Measurements from ENCODE around the gene HIP1. TPM values are rescaled to one million over a fixed set of nuclear protein-coding genes. Genes with fewer than 3 reads are reported as not detected.
"Not testable (repeated sequence)": the region's sequence is repeated elsewhere in the genome, so short reads cannot be mapped to it uniquely, and the experiment has no call there.

HIP1 gene
- total RNA-seq, 1 donor from 2014 or later: 60.2 TPM

DNA sequence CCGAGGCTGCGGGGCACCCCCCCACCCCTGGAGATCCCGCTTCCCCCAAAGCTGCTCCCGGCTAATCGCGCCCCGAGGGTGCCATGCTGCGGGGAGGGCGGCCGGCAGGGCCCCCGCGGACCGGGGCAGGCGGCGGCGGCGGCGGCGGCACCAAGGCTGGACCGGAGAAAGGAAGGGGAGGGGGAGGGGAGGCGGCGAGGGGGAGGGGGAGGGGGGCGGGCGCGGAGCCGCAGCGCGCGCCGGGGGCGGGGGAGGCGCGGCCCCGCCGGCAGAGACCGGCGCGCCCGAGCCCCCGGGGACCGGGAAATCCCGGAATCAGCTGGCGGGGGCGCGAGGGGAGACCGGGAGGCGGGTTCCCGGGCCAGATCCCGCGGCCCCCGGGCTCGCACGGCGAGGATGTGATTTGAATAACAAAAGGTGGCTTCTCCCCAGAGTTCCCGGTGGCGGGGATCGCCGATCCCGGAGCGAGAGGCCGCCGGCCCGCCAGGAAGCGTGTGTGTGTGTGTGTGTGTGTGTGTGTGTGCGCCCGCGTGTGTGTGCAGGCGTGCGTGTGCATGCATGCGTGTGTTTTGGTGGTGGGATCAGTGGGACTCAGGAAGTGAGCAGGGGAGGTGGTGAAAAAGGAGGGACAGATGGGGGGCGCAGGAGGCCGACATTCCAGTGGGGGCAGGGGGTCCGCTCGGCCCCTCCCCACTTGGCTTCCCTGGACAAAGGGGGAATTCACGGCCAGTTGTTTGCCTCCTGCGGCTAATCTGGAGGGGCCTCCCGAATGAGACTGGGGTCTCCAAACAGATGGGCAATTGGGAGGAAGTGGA is 99.5 kb downstream of the HIP1 start:
- peak; percentile 60 for DNase-seq

DNA sequence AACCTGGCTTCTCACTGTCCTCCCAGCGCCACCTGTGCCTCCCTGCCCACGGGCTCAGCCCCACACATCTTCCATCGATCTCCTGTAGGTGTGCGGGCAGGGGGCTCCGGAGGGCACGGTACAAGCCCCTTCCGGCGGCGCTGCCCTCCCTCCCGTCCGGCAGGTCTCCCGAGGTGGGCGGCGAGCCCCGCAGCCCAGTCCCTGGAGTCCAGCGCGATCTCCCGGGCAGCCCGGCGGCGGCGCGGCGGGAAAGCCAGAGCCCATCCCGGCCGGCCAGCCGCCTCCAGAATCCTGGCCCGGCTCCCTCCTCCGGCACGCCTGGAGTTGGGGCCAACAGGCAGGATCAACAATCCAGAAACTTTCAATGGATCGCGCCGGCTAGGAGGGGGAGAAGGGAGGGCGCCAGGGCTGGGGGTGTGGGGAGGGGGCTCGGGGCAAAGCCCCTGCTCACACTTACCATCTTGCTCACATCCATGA is 100.1 kb downstream of the HIP1 start:
- peak; percentile 63 for DNase-seq

DNA sequence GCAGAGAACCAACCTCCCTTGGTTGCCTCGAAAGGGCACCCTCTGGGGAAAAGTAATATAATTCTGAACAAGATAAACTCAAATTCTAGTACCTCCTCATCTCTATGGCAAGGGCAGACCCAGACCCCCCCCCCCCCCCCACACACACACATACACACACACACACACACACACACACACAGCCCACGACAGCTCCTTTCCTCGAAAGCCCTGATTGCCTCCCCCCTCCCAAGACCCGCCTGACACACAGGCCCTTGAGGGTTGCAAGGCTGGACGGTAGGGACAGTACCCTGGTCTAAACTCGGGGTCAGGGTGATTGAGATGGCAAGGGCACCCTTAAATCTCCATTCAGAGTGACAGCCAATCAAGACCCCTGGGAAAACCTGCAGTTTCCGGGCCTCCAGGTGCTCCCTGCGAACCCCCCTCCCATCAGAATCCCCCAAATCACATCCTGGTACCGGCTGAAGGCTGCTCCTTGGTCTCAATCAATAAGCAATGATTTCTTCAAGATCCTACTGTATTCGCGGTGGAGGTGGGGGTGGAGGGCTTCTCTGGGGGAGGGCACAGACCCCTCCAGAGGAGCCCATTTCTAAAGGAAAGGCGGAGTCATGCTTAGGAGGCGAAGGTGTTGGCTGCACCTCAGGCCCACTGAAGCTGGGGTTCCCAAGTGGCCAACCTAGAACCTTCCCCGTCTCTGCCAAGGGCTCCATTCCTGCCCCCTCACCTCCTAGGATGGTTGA is 100.7 kb downstream of the HIP1 start:
- DNase-seq: no peak

DNA sequence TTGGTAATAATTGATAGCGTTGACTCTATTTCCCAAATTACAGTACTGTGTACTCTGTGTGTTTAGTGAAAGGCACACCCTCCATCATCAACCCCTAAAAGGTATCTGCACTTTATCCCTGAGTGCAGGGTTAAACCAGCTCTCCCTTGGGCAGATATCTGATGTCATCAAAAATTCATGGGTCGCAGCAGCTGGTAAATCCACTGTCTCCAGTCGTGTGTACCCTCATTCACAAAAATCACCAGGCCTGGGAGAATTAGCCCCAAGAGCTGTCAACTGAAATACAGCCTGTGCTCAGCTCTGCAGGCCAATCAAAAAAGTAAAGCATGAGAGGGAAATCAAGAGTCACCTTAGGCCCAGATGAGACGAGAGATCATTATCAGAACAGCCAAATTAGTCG is 103.7 kb downstream of the HIP1 start:
- DNase-seq: no peak

DNA sequence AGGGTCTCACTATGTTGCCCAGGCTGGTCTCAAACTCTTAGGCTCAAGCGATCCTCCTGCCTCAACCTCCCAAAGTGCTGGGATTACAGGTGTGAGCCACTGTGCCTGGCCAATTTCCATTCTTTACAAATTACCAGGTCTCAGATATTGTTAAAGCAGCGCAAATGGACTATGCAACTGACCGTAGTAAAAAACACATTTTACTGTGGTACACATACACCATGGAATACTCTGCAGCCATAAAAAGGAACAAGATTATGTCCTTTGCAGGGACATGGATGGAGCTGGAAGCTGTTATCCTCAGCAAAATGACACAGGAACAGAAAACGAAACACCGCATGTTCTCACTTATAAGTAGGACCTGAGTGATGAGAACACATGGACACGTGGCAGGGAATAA is 106.2 kb downstream of the HIP1 start:
- DNase-seq: not testable (repeated sequence)

DNA sequence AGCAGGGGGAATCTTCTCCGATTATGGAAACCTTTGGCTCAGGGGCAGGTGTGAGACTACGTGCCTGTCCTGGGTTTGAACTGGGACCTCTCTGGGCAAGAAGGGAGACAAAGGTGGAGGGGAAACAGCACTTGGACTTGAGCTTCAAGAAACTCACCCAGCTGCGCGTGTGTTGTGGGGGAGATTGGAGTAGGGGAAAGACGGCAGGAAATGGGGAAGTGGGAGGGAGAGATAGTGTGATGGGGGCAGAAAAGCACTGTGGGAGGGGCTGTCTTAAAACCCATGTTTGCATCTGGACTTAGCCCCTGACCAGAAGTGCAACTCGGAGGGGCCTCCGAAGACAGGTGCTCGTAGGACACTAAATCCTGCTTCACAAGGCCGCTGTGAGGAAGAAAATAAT is 107.0 kb downstream of the HIP1 start:
- DNase-seq: no peak

DNA sequence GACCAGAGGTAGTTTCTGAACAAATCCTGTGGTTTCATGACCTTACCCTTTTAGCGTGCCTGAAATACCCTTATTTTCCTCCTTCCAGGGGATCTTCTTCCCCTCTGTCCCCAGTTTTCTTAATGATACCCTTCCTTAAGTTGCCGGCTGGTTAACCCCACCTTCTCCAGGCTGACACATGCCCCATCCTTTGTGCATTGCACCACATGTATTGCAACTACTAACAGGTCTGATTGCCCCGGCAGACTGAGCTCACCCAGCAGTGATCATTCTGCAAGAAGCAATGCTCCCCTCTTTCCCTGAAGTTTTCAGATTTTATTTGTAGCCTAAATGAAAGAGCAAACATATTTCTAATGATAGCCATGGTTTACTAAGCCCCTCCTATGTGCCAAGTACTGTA is 108.2 kb downstream of the HIP1 start:
- DNase-seq: no peak

DNA sequence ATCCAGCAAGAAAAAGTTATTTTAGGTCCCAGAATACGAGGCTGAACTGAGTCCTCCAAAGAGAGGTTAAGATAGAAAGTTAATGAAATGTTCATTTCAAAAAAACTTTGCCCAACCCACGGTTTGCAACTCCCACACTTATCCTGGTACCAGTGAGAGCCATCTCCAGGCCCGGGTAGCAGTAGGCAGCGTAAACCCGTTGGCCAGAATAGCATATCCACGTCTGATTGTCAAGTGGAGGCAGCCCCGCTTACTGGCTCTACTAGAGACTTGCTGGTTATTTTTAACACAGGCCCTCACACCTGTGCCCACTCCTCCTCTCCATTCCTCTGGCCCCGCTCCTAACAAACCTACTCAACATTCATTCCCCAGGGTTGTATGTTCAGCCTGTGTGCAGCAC is 109.7 kb downstream of the HIP1 start:
- DNase-seq: no peak

DNA sequence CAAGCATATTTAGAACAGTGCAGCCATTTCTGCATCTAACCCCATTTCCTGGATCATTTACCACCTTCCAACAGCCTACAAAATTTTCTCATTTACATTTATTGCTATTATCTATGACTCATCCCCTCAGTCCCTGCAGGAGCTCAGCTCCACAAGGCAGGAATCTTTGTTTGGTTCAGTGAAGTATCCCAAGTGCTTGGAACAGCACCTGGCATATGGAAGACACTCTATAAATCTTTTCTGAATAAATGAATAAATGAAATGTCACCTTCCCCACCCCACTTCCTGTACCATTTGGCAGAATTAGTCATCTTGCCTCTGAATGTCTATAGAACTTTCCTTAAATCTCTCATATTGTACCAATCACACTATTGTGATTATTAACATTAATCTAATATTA is 110.7 kb downstream of the HIP1 start:
- no peak for DNase-seq

DNA sequence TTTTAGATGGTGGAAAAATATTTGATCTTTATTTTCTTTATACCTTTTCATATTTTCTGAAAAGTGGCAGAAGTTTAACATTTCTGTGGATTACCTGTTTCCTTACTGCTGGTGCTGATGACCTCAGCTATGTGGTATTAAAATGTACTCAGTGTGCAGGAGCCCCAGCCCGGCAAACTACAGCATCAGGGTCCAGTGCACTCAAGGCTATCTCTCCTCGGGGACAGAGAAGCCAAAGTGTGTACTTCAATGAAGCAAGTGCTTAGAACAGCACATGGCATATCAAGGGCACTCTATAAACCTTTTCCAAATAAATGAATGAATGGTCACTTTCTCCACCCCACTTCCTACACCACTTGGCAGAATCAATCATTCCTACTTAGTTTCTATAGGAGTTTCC is 111.8 kb downstream of the HIP1 start:
- no peak for DNase-seq

DNA sequence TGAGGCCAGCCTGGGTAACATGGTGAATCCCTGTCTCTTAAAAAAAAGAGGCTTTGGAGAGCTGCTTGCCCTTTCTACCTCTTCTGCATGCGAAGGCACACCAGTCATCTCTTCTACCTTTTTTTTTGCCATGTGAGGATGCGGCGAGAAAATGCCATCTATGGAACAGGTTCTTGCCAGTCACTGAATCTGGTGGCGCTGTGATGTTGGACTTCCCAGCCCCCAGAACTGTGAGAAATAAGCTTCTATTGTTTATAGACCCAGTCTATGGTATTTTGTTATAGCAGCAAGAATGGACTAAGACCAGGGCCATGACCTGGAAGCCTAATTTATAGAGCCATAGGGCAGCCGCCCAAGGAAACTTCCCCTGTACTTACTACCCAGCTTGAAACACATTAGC is 112.9 kb downstream of the HIP1 start:
- DNase-seq: no peak

DNA sequence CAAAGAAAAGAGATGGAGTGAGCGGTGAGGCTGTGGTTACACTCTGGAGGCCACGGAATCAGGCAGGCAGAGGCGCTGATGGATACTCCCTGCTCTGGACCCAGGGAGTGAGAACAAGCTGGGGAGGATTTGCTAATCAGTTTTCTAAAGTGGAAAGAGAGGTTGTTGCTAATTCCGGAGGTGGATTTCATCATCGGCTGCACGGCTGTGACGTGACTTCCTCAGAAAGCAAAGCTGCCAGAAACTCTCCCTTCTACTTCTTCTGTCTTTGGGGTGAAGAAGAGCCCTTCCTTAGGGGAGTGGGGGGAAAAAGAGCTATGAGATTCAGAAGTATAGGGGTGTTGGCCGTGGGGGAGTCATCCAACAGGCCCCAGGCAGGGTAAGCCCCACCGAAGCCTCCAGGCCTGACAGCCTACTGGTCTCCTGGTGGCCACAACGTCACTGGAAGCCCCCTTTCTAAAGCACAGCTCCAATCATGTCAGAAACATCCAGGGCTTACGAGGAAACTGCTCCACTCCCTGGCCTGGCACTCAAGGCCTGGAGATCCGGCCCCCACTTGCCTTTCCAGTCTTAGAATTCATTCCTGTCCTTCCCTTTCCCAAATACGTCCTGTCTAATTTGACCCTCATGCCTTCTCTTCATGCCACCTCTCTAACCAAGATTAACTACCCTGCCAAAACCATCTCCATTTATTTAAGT is 114.5 kb downstream of the HIP1 start:
- peak; percentile 32 for DNase-seq

DNA sequence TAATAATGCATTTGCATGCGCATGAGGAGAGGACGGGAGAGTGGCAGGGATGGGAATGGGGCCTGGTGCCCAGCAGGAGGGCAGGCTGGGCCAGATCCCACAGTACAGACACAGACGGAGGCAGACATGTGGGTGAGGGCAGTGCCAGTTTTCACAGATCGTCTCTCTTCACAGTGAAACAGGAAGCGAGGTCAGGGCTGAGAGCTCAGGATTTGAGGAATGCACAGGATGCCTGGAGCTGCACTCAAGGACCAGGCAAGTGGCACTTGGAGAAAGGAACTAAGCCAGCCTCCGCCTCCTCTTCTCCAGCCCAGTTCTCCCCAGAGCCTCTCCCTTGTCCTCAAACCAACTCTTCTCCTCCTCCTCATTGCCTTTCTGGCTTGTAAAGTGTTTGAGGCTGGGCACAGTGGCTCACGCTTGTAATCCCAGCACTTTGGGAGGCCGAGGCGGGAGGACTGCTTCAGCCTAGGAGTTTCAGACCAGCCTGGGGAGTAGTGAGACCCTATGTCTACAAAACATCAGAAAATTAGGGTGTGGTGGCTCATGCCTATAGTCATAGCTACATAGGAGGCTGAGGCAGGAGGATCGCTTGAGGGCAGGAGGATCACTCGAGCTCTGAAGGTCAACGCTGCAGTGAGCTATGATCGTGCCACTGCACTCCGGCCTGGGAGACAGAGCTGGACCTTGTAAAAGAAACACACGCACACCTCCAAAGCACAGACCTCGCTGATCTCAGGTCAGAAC is 115.2 kb downstream of the HIP1 start:
- DNase-seq: peak; percentile 25

DNA sequence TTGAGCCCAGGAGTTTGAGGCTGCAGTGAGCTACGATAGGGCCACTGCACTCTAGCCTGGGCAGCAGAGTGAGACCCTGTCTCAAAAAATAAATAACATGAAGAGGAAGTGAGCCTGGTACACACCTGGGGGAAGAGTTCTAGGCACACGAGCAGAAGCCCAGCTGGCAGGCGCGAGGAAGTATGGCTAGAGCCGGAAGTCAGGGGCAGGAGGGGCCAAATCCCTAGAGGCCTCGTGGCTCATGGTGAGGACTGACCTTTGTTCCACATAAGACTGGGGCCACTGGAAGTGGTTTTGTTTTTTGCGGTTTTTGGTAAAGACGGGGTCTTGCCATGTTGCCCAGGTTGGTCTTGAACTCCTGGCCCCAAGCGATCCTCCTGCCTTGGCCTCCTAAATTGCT is 117.6 kb downstream of the HIP1 start:
- DNase-seq: peak; percentile 21

DNA sequence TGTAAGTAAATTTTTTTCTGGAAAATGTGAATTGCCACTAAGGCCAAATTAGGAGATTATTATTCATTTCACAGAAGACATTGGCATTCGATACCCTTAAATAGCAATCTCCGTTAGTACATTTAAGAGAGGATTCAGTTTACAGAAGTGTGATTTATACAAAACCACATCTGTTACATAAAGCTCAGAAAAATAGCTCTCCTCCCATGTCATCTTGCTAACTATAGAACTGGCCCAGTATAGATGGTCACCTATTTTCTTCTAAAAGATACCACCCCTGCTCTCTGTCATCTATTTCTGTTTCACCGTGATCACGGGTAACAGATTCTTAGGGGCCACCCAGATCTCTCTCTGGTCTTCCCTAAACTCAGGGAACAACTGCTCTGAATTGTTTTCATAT is 119.1 kb downstream of the HIP1 start:
- DNase-seq: no peak

DNA sequence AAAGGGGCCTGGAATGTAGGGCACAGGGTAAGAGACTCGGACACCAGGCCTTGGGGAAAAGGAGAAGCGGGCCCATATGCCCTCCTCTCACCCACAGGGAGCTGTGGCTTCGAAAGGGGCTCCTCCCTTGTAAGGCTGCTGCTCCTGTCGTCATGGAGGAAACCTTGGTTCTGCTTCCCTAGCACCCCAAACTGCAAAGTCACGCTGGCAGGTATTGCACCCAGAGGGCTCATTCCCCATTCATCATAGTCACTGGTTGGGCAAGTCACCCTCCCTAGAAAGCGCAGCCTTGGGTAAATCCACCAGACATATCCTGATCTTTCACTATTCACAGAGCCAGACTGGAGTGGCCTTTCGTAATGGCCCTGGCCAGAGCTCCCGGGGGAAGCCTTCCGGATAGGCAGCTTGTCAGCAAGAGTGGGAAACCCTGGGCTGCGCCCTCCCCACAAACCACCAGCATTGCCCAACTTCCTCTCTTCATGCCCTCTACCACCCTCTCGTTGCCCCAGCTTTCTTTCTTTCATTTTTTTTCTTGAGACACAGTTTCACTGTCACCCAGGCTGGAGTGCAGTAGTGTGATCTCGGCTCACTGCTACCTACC is 121.0 kb downstream of the HIP1 start:
- DNase-seq: no peak

DNA sequence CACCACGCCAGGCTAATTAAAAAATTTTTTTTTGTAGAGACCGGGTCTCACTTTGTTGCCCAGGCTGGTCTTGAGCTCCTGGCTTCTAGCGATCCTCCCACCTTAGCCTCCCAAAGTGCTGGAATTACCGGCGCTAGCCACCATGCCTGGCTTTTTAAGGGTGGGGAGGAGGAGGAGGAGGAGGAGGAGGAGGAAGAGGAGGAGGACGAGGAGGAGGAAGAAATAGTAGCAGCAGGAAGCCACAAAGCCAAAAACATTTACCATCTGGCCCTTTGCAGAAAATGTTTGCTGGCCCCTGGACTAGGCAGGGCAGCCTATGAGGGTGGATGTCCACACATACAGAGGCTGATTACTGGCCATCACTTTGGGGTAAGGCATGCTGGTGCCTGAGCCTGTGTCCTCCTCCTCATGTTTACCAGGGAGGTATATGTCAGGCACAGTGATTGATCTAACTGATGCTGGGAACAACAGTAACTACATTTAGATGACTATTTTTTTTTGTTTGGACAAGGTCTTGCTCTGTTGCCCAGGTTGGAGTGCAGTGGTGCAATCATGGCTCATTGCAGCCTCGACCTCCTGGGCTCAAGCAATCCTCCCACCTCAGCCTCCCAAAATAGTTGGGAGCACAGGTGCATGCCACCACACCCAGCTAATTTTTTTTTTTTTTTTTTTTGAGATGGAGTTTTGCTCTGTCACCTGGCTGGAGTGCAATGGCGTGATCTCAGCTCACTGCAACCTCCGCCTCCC is 122.1 kb downstream of the HIP1 start:
- no peak for DNase-seq

DNA sequence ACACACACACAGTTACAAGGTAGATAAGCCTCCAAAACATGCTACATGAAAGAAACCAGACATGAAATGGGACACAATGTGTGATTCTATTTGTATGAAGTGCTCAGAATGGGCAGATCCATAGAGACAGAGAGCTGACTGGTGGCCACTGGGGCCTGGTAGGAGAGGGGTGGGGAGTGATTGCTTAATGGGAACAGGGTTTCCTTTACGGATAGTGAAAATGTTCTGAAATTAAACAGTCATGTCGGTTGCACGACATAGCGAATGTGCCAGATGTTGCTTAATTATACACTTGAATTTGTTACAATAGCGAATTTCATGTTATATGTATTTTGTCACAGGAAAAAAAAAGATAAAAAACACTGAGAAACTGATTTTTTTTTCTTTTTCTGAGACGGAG is 124.3 kb downstream of the HIP1 start:
- DNase-seq: no peak

DNA sequence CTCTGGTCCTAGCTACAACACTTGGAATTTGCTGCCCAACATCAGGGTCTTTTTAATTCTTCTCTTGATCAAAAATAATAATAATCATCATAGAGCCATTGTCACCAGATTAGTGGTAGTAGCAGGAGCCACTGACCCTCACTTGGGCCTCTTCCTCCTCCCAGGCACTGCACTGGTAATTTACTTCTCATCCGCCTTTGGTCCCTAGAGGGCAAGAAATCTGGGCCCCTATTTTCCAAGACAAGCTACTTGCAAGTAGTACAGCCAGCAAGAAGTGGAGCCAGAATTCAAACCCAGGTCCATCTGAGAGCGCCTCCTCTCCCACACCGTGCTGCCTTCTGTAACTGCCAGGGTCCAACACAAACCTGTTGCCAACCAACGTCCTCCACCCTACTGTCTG is 125.4 kb downstream of the HIP1 start:
- no peak for DNase-seq

DNA sequence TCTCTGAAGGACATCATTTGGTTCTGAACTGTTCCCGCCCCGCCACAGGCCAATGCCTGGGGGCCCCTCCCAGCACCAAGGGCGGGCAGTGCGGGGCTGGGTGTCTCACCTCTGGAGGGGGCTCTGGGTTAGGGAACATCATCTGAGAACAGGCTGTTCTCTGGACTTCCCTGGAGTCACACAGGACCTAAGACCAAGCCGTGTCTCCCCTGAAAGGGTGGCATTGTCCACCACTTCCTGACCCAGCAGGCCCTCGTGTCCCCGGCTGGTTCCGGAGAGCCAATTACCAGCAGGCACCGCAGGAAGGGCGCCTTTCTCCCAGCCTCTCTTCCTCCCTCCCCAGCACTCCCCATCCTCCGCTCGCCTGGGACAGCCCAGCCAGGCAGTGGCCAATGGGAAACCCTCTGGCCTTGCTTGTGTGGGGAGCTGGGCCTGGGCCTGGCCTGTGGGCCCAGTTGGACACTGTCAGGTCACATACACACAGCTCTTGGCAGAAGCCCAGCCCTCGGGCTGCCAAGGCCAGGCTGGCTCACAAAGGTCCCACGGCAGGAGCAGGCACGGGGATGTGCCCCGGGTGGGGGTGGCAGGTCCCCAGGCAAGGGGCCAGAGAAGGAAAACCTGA is 127.1 kb downstream of the HIP1 start:
- DNase-seq: peak; percentile 92

DNA sequence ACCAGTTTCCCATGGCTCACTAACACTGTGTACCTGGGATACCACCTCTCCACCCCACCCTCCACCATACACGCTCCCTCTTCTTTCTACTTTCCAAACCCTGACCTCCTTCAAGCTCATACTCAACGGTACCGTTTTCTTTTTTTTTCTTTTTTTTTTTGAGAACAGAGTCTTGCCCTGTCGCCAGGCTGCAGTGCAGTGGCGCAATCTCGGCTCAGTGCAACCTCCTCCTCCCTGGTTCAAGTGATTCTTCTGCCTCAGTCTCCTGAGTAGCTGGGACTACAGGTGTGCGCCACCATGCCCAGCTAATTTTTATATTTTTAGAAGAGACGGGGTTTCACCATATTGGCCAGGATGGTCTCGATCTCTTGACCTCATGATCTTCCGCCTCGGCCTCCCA is 129.3 kb downstream of the HIP1 start:
- DNase-seq: not testable (repeated sequence)
